GM12878 (cell line): ENCODE data around the gene FAM199X. TPM values are rescaled to one million over a fixed set of nuclear protein-coding genes. Genes with fewer than 3 reads are reported as not detected.

Source experiments
- ATAC-seq: fragments of 200-7000 bp; cut with Tn5 transposase; 3 replicates; pipeline ENCODE4 v1.9.1; 2020; ENCODE audit warnings: mild to moderate bottlenecking, moderate library complexity
- BruUV-seq: library from RNA; stranded (reverse); fragments of 400-500 nt; replicated peaks from 2 replicates; lab custom pipeline; 2021; lab: Mats Ljungman, UMichigan
- CTCF ChIA-PET: fragments of 300-600 bp; sonication (Branson Sonifier 250); formaldehyde crosslinking; extraction: SDS; loops from one replicate; lab custom pipeline; 2021; ENCODE audit warnings: inconsistent platforms; lab: Yijun Ruan, JAX
- POLR2A ChIA-PET: fragments of 350-600 bp; formaldehyde crosslinking; extraction: SDS; loops from one replicate; lab custom pipeline; 2021; ENCODE audit warnings: inconsistent platforms; lab: Charles Lee
- RAD21 ChIA-PET: fragments of 300-600 bp; sonication (Branson Sonifier 250); formaldehyde crosslinking; loops from one replicate; lab custom pipeline; 2023; ENCODE audit warnings: antibody characterized with exemption; ENCODE audit not compliant: unreplicated experiment; lab: Charles Lee
- SMC1A ChIA-PET: fragments of 300-600 bp; sonication (Branson Sonifier 250); formaldehyde crosslinking; loops from one replicate; lab custom pipeline; 2023; ENCODE audit not compliant: unreplicated experiment, uncharacterized antibody; lab: Charles Lee
- DNase-seq: peaks from one replicate; pipeline ENCODE4 v3.0.0-alpha.2; 2011; ENCODE audit warnings: low read depth, low spot score
- FAIRE-seq: peaks from 3 replicates; lab custom pipeline; 2011; peaks lifted over from hg19 to GRCh38; lab: Jason Lieb, UNC
- H2AFZ ChIP-seq: 2 replicates; pipeline ENCODE4 v1.6.0; 2011; ENCODE audit warnings: low read depth, low read length, control low read depth; ENCODE audit not compliant: control insufficient read depth
- H3K27ac ChIP-seq: 2 replicates; pipeline ENCODE4 v1.5.1; 2011; ENCODE audit warnings: control low read depth; ENCODE audit not compliant: control insufficient read depth, insufficient read depth
- H3K27me3 ChIP-seq, 2 experiments: replicated peaks in 1 of 2; 2 replicates each; pipeline versions ENCODE4 v1.6.0 to v1.6.1; 2011; ENCODE audit warnings: low read length in 1 of 2; ENCODE audit not compliant: control insufficient read depth in 2 of 2, insufficient read depth in 2 of 2
- H3K36me3 ChIP-seq, 2 experiments: 2 replicates each; pipeline ENCODE4 v1.5.1; 2011; ENCODE audit warnings: low read length in 1 of 2; ENCODE audit not compliant: control insufficient read depth in 2 of 2, insufficient read depth in 2 of 2
- H3K4me1 ChIP-seq: 2 replicates; pipeline ENCODE4 v1.6.1; 2011; ENCODE audit warnings: mild to moderate bottlenecking, low read length, moderate library complexity, mixed read lengths; ENCODE audit not compliant: control insufficient read depth, insufficient read depth
- H3K4me2 ChIP-seq: 2 replicates; pipeline ENCODE4 v1.6.0; 2011; ENCODE audit warnings: control low read depth; ENCODE audit not compliant: control insufficient read depth, insufficient read depth
- H3K4me3 ChIP-seq: fragments of 200-600 bp; sonication (generic); 2 replicates; pipeline ENCODE4 v1.5.1; 2016
- H3K79me2 ChIP-seq: 2 replicates; pipeline ENCODE4 v1.6.0; 2011; ENCODE audit warnings: low read length; ENCODE audit not compliant: control insufficient read depth, insufficient read depth
- H3K9ac ChIP-seq: 2 replicates; pipeline ENCODE4 v1.8.0; 2011; ENCODE audit warnings: low read length, control low read depth, mixed read lengths; ENCODE audit not compliant: control insufficient read depth, insufficient read depth
- H3K9me3 ChIP-seq: replicated peaks from 3 replicates; pipeline ENCODE4 v1.5.1; 2011; ENCODE audit warnings: mild to moderate bottlenecking, low read length; ENCODE audit not compliant: control insufficient read depth, insufficient read depth
- H4K20me1 ChIP-seq: 2 replicates; pipeline ENCODE4 v1.6.0; 2011; ENCODE audit not compliant: control insufficient read depth, insufficient read depth
- BHLHE40 ChIP-seq, 2 experiments: fragments of 450-650 bp in 1 of 2; IDR thresholded peaks; 2 replicates each; pipeline ENCODE4 v1.6.1; 2011 to 2017; ENCODE audit warnings: low read depth in 2 of 2, borderline replicate concordance in 1 of 2, improper control_type of control experiment in 1 of 2, low read length in 1 of 2, mild to moderate bottlenecking in 1 of 2
- E4F1 ChIP-seq: fragments of 450-650 bp; IDR thresholded peaks from 2 replicates; pipeline ENCODE4 v1.6.1; 2018; ENCODE audit warnings: borderline replicate concordance, mild to moderate bottlenecking; ENCODE audit not compliant: partially characterized antibody
- ELK1 ChIP-seq: IDR thresholded peaks from 2 replicates; pipeline ENCODE4 v1.6.1; 2012; ENCODE audit warnings: low read depth, low read length, improper control_type of control experiment
- FOXM1 ChIP-seq: IDR thresholded peaks from 2 replicates; pipeline ENCODE4 v1.6.1; 2012; ENCODE audit warnings: low read depth, mild to moderate bottlenecking, inconsistent platforms, low read length, moderate library complexity
- GABPA ChIP-seq: IDR thresholded peaks from 2 replicates; pipeline ENCODE4 v1.6.1; 2014; ENCODE audit warnings: antibody characterized with exemption, low read depth, mild to moderate bottlenecking, inconsistent platforms
- HSF1 ChIP-seq: fragments of 150-350 bp; IDR thresholded peaks from 2 replicates; pipeline ENCODE4 v1.6.1; 2014; ENCODE audit warnings: mild to moderate bottlenecking, low read depth, low read length
- NFXL1 ChIP-seq: fragments of 450-650 bp; IDR thresholded peaks from 2 replicates; pipeline ENCODE4 v1.6.1; 2017; ENCODE audit warnings: antibody characterized with exemption, mild to moderate bottlenecking, borderline replicate concordance
- NFYB ChIP-seq: IDR thresholded peaks from 2 replicates; pipeline ENCODE4 v1.6.1; 2011; ENCODE audit warnings: low read depth, mild to moderate bottlenecking, low read length, improper control_type of control experiment, moderate library complexity; ENCODE audit not compliant: insufficient read depth
- NR2C2 ChIP-seq: IDR thresholded peaks from 2 replicates; pipeline ENCODE4 v1.6.1; 2011; ENCODE audit warnings: borderline replicate concordance, low read depth; ENCODE audit not compliant: control insufficient read depth, insufficient read length
- PKNOX1 ChIP-seq: fragments of 450-650 bp; IDR thresholded peaks from 2 replicates; pipeline ENCODE4 v1.6.1; 2016; ENCODE audit warnings: mild to moderate bottlenecking
- PML ChIP-seq: IDR thresholded peaks from 2 replicates; pipeline ENCODE4 v1.6.1; 2012; ENCODE audit warnings: low read length, inconsistent platforms
- RAD21 ChIP-seq: IDR thresholded peaks from 2 replicates; pipeline ENCODE4 v1.6.1; 2011; ENCODE audit warnings: mild to moderate bottlenecking, low read depth, low read length, moderate library complexity; ENCODE audit not compliant: insufficient read depth
- SIN3A ChIP-seq: IDR thresholded peaks from 2 replicates; pipeline ENCODE4 v1.6.1; 2012; ENCODE audit warnings: low read depth, low read length, improper control_type of control experiment
- ZBED1 ChIP-seq: IDR thresholded peaks from 2 replicates; pipeline ENCODE4 v1.6.1; 2016; ENCODE audit warnings: borderline replicate concordance
- ZZZ3 ChIP-seq: IDR thresholded peaks from 2 replicates; pipeline ENCODE4 v1.6.1; 2011; ENCODE audit warnings: low read depth; ENCODE audit not compliant: control insufficient read depth, insufficient read length
- WGBS: methylation state at CpG from one replicate; pipeline ENCODE4 v1.1.6; 2016; ENCODE audit warnings: low lambda C conversion rate; ENCODE audit not compliant: insufficient replicate concordance, insufficient coverage; ENCODE audit errors: missing lambda C conversion rate; 5-methylcytosine and 5-hydroxymethylcytosine counted together
- in situ Hi-C: fragments of 300-500 bp; cut with MboI; formaldehyde crosslinking; loops from 9 replicates; pipeline ENCODE4 v1.14.3; 2018; ENCODE audit warnings: mixed read lengths
- intact Hi-C: fragments of 100-400 bp; cut with micrococcal nuclease; formaldehyde crosslinking; loops from one replicate; pipeline ENCODE4 v1.14.2; 2022; ENCODE audit not compliant: unreplicated experiment
- polyA plus RNA-seq, 11 experiments: library from polyadenylated mRNA; depleted of rRNA in 4 of 11; unstranded in 6 of 11; stranded (reverse) in 5 of 11; fragments of >200 nt; fragmentation: Nextera tagmentation in 4 of 11; fragmentation: Illumina TruSeq in 1 of 11; extraction: Ambion mirVana in 4 of 11; extraction: Trizol in 1 of 11; gene quantifications; 1 replicate in 1 of 11; 2 replicates in 10 of 11; pipeline versions ENCODE4 v1.2.1 to v1.2.3, GENCODE V29; 2011 to 2016; ENCODE audit warnings: inconsistent platforms in 2 of 11, missing spikeins in 2 of 11, low read depth in 1 of 11
- total RNA-seq, 4 experiments: library from RNA; depleted of rRNA in 3 of 4; stranded (reverse); fragments of >200 nt in 3 of 4; fragmentation: Illumina TruSeq in 1 of 4; extraction: Trizol in 1 of 4; gene quantifications; 2 replicates each; pipeline versions ENCODE4 v1.2.1 to v1.2.3, GENCODE V29; 2013 to 2021
- TF ChIP-seq, protein P1 (sequence below): IDR thresholded peaks from 2 replicates; pipeline ENCODE4 v1.6.1; 2011; ENCODE audit warnings: borderline replicate concordance, low read depth, mild to moderate bottlenecking, moderate library complexity, mixed read lengths, low read length; ENCODE audit not compliant: insufficient read depth; ENCODE audit errors: extremely low read length

Gene FAM199X
- total and polyA plus RNA-seq, 10 of the 15 experiments (the other 5 are each of a cell fraction or from before 2014, with no cell fraction given): 2.4 to 10.9 (median 9.1) TPM

DNA sequence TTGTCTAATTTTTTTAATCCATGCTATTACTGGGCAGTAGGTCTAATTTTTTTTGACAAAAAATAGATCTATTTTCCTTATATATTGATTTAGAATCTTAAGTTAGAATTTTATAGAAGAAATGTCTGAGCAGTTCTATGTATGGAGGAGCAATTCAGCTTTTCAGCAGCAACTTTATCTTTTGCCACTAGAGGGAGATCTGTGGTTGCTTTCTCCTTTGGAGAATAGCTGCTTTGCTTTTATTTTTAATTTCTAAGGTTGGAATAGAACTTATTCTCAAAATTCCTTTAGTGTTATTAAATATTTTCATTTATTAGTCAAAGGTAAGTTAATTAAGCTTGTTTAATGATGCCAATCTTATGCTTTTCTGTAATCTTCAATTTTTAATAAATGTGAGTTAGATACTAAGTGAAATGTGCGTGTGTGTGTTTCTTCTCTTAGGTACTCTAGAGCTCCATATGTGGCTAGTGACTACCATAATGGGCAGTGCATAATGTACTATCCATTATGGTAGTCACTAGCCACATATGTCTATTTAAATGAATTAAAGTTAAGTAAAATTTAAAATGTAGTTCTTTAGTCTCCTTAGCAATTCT lies 29.3 kb downstream of the FAM199X start:
- POLR2A ChIA-PET: no interaction called here
- no peak for DNase-seq
- 90% methylated on average over 1 of the region's 1 CpG for WGBS
- no peak for TF ChIP-seq ZZZ3
- no peak for TF ChIP-seq NR2C2
- TF ChIP-seq SIN3A: no peak
- no peak for TF ChIP-seq PML
- no peak for TF ChIP-seq NFYB
- no peak for TF ChIP-seq NFXL1
- TF ChIP-seq ZBED1: no peak
- no peak for TF ChIP-seq E4F1
- TF ChIP-seq GABPA: no peak
- TF ChIP-seq, protein P1, sequence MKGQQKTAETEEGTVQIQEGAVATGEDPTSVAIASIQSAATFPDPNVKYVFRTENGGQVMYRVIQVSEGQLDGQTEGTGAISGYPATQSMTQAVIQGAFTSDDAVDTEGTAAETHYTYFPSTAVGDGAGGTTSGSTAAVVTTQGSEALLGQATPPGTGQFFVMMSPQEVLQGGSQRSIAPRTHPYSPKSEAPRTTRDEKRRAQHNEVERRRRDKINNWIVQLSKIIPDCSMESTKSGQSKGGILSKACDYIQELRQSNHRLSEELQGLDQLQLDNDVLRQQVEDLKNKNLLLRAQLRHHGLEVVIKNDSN: no peak
- TF ChIP-seq HSF1: no peak
- no peak for TF ChIP-seq BHLHE40 (IDR thresholded peaks at IDR 0.05; ENCODE audit: borderline replicate concordance in 1 of 2, low read depth in 2 of 2, low read length in 1 of 2)
- TF ChIP-seq FOXM1: no peak
- TF ChIP-seq ELK1: no peak
- TF ChIP-seq RAD21: peak; percentile 61
- no peak for TF ChIP-seq PKNOX1

More for the DNA sequence above, 29.3 kb downstream of the FAM199X start:
- FAIRE-seq (no peak), ATAC-seq (peak; percentile 79)
- no peak overlapping the region for H3K4me3 ChIP-seq
- intact Hi-C loops (loop anchor here (1.0 to 5.0 kb wide), 3 partner anchors 76 to 727 kb away; no protein-coding TSS in a partner anchor), in situ Hi-C loops (no loop called here)
- H4K20me1 ChIP-seq: no peaks in the 10 kb centered on the region
- no peaks in the 10 kb centered on the region; a peak in 1 of 4 replicates for H3K27me3 ChIP-seq
- H3K36me3 ChIP-seq: no peaks in the 10 kb centered on the region
- no peak overlapping the region for H3K4me2 ChIP-seq
- CTCF ChIA-PET: interaction anchor here (0.7 to 2.9 kb wide), 29 partner anchors 9 to 994 kb away, joined by 3 to 18 read pairs (median 4); partner anchors contain the start of gene FAM199X
- BruUV-seq: no TSS peak
- H3K79me2 ChIP-seq: no peaks in the 10 kb centered on the region
- H3K27ac ChIP-seq: no peak overlapping the region
- no peaks in the 10 kb centered on the region for H3K4me1 ChIP-seq
- SMC1A ChIA-PET: interaction anchor here (1.0 to 1.8 kb wide), 6 partner anchors 8 to 994 kb away, joined by 3 to 10 read pairs (median 6); no protein-coding TSS in a partner anchor
- H3K9me3 ChIP-seq: no peaks in the 10 kb centered on the region
- no peak overlapping the region for H2AFZ ChIP-seq
- H3K9ac ChIP-seq: no peak overlapping the region
- RAD21 ChIA-PET: interaction anchor here (1.0 to 1.5 kb wide), 7 partner anchors 9 to 995 kb away, joined by 3 to 5 read pairs (median 3); no protein-coding TSS in a partner anchor
